GM23338 (cell line): Measurements from ENCODE around the gene FAM76B. TPM values are rescaled to one million over a fixed set of nuclear protein-coding genes. Genes with fewer than 3 reads are reported as not detected.

ENCODE experiments used
- CREB1 ChIP-seq: fragments of 250-450 bp; sonication (Bioruptor Pico); IDR thresholded peaks from 2 replicates; pipeline ENCODE4 v1.5.0; 2020; ENCODE audit warnings: low read depth, mild to moderate bottlenecking, moderate library complexity
- EZH2 ChIP-seq: fragments of 200-600 bp; sonication (generic); IDR thresholded peaks from one replicate; pipeline ENCODE4 v1.8.0; 2017; ENCODE audit warnings: antibody characterized with exemption, mild to moderate bottlenecking, low read depth; ENCODE audit not compliant: unreplicated experiment
- EZH2phosphoT487 ChIP-seq: fragments of 200-600 bp; sonication (generic); IDR thresholded peaks from one replicate; pipeline ENCODE4 v1.8.1; 2018; ENCODE audit warnings: antibody characterized with exemption; ENCODE audit not compliant: unreplicated experiment
- NANOG ChIP-seq: IDR thresholded peaks from 2 replicates; pipeline ENCODE4 v1.6.1; 2016; ENCODE audit warnings: antibody characterized with exemption, borderline replicate concordance
- STAT1 ChIP-seq: IDR thresholded peaks from one replicate; pipeline ENCODE4 v1.6.1; 2016; ENCODE audit warnings: antibody characterized with exemption; ENCODE audit not compliant: unreplicated experiment
- ZNF114 ChIP-seq: fragments of 250-450 bp; sonication (Bioruptor Pico); IDR thresholded peaks from 2 replicates; pipeline ENCODE4 v1.5.0; 2020; ENCODE audit warnings: mild to moderate bottlenecking, moderate library complexity
- ZNF331 ChIP-seq: fragments of 250-450 bp; sonication (Bioruptor Pico); IDR thresholded peaks from 2 replicates; pipeline ENCODE4 v1.5.0; 2020; ENCODE audit warnings: low read depth, mild to moderate bottlenecking, moderate library complexity
- polyA plus RNA-seq: library from polyadenylated mRNA; unstranded; fragments of >200 nt; fragmentation: Nextera tagmentation; extraction: Ambion mirVana; gene quantifications from 2 replicates; pipeline ENCODE4 v1.2.1, GENCODE V29; 2016
- total RNA-seq: library from RNA; depleted of rRNA; stranded (reverse); fragments of >200 nt; shearing (Covaris generic); gene quantifications from 2 replicates; pipeline ENCODE4 v1.2.3, GENCODE V29; 2014
- TF ChIP-seq, protein P1 (sequence below): fragments of 250-450 bp; sonication (Bioruptor Pico); IDR thresholded peaks from 2 replicates; pipeline ENCODE4 v1.5.0; 2020; ENCODE audit warnings: mild to moderate bottlenecking, moderate library complexity
- TF ChIP-seq, protein P2 (sequence below): IDR thresholded peaks from one replicate; pipeline ENCODE4 v1.6.1; 2018; ENCODE audit warnings: antibody characterized with exemption; ENCODE audit not compliant: unreplicated experiment

Gene FAM76B
- total and polyA plus RNA-seq, 2 experiments from 2014 or later = 21.1 to 37.9 TPM

DNA sequence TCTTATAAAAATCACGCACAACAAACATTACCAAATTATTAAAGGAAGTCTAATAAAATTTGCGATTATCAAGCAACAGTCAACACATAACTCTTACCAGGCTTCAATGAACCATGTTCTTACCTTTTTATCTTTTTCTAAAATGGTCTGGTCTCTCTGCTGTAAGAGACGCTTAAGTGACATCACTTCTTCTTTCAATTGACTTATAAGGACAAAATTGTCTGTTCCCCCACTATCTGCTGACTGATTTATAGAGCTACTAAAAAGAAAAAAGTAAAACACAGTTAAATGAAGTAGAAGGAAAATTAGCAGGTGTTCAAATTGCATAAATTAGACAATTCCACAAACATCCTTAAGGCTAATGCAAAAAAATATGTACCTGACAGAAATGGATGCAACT lies 10.9 kb downstream of the FAM76B start (continued):
- TF ChIP-seq, protein P1, sequence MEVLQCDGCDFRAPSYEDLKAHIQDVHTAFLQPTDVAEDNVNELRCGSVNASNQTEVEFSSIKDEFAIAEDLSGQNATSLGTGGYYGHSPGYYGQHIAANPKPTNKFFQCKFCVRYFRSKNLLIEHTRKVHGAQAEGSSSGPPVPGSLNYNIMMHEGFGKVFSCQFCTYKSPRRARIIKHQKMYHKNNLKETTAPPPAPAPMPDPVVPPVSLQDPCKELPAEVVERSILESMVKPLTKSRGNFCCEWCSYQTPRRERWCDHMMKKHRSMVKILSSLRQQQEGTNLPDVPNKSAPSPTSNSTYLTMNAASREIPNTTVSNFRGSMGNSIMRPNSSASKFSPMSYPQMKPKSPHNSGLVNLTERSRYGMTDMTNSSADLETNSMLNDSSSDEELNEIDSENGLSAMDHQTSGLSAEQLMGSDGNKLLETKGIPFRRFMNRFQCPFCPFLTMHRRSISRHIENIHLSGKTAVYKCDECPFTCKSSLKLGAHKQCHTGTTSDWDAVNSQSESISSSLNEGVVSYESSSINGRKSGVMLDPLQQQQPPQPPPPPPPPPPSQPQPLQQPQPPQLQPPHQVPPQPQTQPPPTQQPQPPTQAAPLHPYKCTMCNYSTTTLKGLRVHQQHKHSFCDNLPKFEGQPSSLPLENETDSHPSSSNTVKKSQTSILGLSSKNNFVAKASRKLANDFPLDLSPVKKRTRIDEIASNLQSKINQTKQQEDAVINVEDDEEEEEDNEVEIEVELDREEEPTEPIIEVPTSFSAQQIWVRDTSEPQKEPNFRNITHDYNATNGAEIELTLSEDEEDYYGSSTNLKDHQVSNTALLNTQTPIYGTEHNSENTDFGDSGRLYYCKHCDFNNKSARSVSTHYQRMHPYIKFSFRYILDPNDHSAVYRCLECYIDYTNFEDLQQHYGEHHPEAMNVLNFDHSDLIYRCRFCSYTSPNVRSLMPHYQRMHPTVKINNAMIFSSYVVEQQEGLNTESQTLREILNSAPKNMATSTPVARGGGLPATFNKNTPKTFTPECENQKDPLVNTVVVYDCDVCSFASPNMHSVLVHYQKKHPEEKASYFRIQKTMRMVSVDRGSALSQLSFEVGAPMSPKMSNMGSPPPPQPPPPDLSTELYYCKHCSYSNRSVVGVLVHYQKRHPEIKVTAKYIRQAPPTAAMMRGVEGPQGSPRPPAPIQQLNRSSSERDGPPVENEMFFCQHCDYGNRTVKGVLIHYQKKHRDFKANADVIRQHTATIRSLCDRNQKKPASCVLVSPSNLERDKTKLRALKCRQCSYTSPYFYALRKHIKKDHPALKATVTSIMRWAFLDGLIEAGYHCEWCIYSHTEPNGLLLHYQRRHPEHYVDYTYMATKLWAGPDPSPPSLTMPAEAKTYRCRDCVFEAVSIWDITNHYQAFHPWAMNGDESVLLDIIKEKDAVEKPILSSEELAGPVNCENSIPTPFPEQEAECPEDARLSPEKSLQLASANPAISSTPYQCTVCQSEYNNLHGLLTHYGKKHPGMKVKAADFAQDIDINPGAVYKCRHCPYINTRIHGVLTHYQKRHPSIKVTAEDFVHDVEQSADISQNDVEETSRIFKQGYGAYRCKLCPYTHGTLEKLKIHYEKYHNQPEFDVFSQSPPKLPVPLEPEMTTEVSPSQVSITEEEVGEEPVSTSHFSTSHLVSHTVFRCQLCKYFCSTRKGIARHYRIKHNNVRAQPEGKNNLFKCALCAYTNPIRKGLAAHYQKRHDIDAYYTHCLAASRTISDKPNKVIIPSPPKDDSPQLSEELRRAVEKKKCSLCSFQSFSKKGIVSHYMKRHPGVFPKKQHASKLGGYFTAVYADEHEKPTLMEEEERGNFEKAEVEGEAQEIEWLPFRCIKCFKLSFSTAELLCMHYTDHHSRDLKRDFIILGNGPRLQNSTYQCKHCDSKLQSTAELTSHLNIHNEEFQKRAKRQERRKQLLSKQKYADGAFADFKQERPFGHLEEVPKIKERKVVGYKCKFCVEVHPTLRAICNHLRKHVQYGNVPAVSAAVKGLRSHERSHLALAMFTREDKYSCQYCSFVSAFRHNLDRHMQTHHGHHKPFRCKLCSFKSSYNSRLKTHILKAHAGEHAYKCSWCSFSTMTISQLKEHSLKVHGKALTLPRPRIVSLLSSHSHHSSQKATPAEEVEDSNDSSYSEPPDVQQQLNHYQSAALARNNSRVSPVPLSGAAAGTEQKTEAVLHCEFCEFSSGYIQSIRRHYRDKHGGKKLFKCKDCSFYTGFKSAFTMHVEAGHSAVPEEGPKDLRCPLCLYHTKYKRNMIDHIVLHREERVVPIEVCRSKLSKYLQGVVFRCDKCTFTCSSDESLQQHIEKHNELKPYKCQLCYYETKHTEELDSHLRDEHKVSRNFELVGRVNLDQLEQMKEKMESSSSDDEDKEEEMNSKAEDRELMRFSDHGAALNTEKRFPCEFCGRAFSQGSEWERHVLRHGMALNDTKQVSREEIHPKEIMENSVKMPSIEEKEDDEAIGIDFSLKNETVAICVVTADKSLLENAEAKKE (CRISPR knock-in tag) = no peak
- TF ChIP-seq EZH2 (no peak), CREB1 (no peak), ZNF331 (no peak), STAT1 (no peak), EZH2phosphoT487 (no peak), NANOG (no peak), ZNF114 (CRISPR knock-in tag) (no peak)
- TF ChIP-seq, protein P2, sequence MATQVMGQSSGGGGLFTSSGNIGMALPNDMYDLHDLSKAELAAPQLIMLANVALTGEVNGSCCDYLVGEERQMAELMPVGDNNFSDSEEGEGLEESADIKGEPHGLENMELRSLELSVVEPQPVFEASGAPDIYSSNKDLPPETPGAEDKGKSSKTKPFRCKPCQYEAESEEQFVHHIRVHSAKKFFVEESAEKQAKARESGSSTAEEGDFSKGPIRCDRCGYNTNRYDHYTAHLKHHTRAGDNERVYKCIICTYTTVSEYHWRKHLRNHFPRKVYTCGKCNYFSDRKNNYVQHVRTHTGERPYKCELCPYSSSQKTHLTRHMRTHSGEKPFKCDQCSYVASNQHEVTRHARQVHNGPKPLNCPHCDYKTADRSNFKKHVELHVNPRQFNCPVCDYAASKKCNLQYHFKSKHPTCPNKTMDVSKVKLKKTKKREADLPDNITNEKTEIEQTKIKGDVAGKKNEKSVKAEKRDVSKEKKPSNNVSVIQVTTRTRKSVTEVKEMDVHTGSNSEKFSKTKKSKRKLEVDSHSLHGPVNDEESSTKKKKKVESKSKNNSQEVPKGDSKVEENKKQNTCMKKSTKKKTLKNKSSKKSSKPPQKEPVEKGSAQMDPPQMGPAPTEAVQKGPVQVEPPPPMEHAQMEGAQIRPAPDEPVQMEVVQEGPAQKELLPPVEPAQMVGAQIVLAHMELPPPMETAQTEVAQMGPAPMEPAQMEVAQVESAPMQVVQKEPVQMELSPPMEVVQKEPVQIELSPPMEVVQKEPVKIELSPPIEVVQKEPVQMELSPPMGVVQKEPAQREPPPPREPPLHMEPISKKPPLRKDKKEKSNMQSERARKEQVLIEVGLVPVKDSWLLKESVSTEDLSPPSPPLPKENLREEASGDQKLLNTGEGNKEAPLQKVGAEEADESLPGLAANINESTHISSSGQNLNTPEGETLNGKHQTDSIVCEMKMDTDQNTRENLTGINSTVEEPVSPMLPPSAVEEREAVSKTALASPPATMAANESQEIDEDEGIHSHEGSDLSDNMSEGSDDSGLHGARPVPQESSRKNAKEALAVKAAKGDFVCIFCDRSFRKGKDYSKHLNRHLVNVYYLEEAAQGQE = no peak
